IMR-90 (cell line): Measurements from ENCODE around the gene KIRREL1. TPM values are rescaled to one million over a fixed set of nuclear protein-coding genes. Genes with fewer than 3 reads are reported as not detected.

Experiments
- ATAC-seq: fragments of 200-7000 bp; cut with Tn5 transposase; 2 replicates; pipeline ENCODE4 v1.9.1; 2020; ENCODE audit warnings: low read depth, mild to moderate bottlenecking, moderate library complexity
- BruUV-seq: library from RNA; stranded (reverse); fragments of 400-500 nt; replicated peaks from 2 replicates; lab custom pipeline; 2021; lab: Mats Ljungman, UMichigan
- CTCF ChIA-PET: fragments of 300-600 bp; formaldehyde crosslinking; extraction: SDS; loops from one replicate; lab custom pipeline; 2021; ENCODE audit warnings: antibody characterized with exemption; lab: Yijun Ruan, JAX
- POLR2A ChIA-PET: fragments of 300-600 bp; sonication (Branson Sonifier 250); formaldehyde crosslinking; loops from one replicate; lab custom pipeline; 2022; ENCODE audit warnings: antibody characterized with exemption; ENCODE audit not compliant: unreplicated experiment; lab: Charles Lee
- DNase-seq: peaks from one replicate; pipeline ENCODE4 v3.0.0; 2013
- H2AFZ ChIP-seq: replicated peaks from 2 replicates; pipeline ENCODE3; 2013; ENCODE audit warnings: low read length, mild to moderate bottlenecking; ENCODE audit not compliant: poor library complexity
- H2AK5ac ChIP-seq: 2 replicates; pipeline ENCODE4 v1.6.1; 2013; ENCODE audit warnings: low read depth, low read length, inconsistent platforms
- H2AK9ac ChIP-seq: replicated peaks from 2 replicates; pipeline ENCODE3; 2013; ENCODE audit warnings: mild to moderate bottlenecking, low read depth, low read length, moderate library complexity; ENCODE audit not compliant: poor library complexity
- H2BK120ac ChIP-seq: 2 replicates; pipeline ENCODE4 v1.6.1; 2013; ENCODE audit warnings: low read depth, low read length, inconsistent platforms
- H2BK15ac ChIP-seq: 3 replicates; pipeline ENCODE4 v1.6.1; 2013; ENCODE audit warnings: low read depth, low read length, inconsistent platforms
- H2BK20ac ChIP-seq: 2 replicates; pipeline ENCODE4 v1.6.1; 2013; ENCODE audit warnings: low read depth, mild to moderate bottlenecking, inconsistent platforms, low read length, moderate library complexity
- H2BK5ac ChIP-seq: 2 replicates; pipeline ENCODE4 v1.6.1; 2013; ENCODE audit warnings: mild to moderate bottlenecking, low read depth, low read length, inconsistent platforms; ENCODE audit not compliant: poor library complexity, severe bottlenecking
- H3K14ac ChIP-seq: replicated peaks from 2 replicates; pipeline ENCODE4 v1.6.1; 2013; ENCODE audit warnings: low read depth, low read length, inconsistent platforms
- H3K18ac ChIP-seq: 2 replicates; pipeline ENCODE4 v1.6.1; 2013; ENCODE audit warnings: low read depth, low read length, control low read depth
- H3K23ac ChIP-seq: 2 replicates; pipeline ENCODE4 v1.6.1; 2013; ENCODE audit warnings: low read depth, low read length, inconsistent platforms
- H3K27ac ChIP-seq: 2 replicates; pipeline ENCODE4 v1.5.1; 2013; ENCODE audit warnings: mild to moderate bottlenecking, control low read depth, low read length; ENCODE audit not compliant: insufficient read depth
- H3K27me3 ChIP-seq: 2 replicates; pipeline ENCODE4 v1.6.1; 2013; ENCODE audit warnings: low read length; ENCODE audit not compliant: control insufficient read depth, insufficient read depth
- H3K36me3 ChIP-seq: 2 replicates; pipeline ENCODE4 v1.6.1; 2013; ENCODE audit warnings: low read length, mixed read lengths; ENCODE audit not compliant: control insufficient read depth, insufficient read depth
- H3K4ac ChIP-seq: 2 replicates; pipeline ENCODE4 v1.6.1; 2013; ENCODE audit warnings: low read depth, low read length, inconsistent platforms
- H3K4me1 ChIP-seq: 2 replicates; pipeline ENCODE4 v1.6.1; 2013; ENCODE audit warnings: low read length, mixed read lengths; ENCODE audit not compliant: control insufficient read depth, insufficient read depth
- H3K4me2 ChIP-seq: 2 replicates; pipeline ENCODE4 v1.6.1; 2013; ENCODE audit warnings: low read depth, mild to moderate bottlenecking, control low read depth, low read length, moderate library complexity
- H3K4me3 ChIP-seq: 2 replicates; pipeline ENCODE4 v1.5.1; 2013; ENCODE audit warnings: low read depth, mild to moderate bottlenecking, control low read depth, low read length, moderate library complexity; ENCODE audit not compliant: insufficient read depth
- H3K56ac ChIP-seq: 2 replicates; pipeline ENCODE4 v1.6.1; 2013; ENCODE audit warnings: low read length, inconsistent platforms; ENCODE audit not compliant: insufficient read depth; ENCODE audit errors: extremely low read depth
- H3K79me1 ChIP-seq, 2 experiments: 2 replicates each; pipeline ENCODE4 v1.6.1; 2013; ENCODE audit warnings: low read length in 2 of 2, inconsistent platforms in 1 of 2, low read depth in 1 of 2
- H3K9ac ChIP-seq: 2 replicates; pipeline ENCODE4 v1.6.1; 2013; ENCODE audit warnings: low read depth, low read length, control low read depth
- H3K9me1 ChIP-seq: 2 replicates; pipeline ENCODE4 v1.6.1; 2013; ENCODE audit warnings: low read length, inconsistent platforms; ENCODE audit not compliant: insufficient read depth
- H3K9me3 ChIP-seq: 2 replicates; pipeline ENCODE4 v1.6.1; 2013; ENCODE audit warnings: low read length; ENCODE audit not compliant: control insufficient read depth, insufficient read depth
- H4K20me1 ChIP-seq: 2 replicates; pipeline ENCODE4 v1.6.1; 2013; ENCODE audit warnings: low read length, inconsistent platforms; ENCODE audit not compliant: insufficient read depth
- H4K5ac ChIP-seq: 2 replicates; pipeline ENCODE4 v1.6.1; 2013; ENCODE audit warnings: mild to moderate bottlenecking, low read depth, low read length, control low read depth
- H4K8ac ChIP-seq, 2 experiments: 2 replicates each; pipeline ENCODE4 v1.6.1; 2013; ENCODE audit warnings: low read depth in 2 of 2, low read length in 2 of 2, control low read depth in 1 of 2, inconsistent platforms in 1 of 2
- H4K91ac ChIP-seq: 2 replicates; pipeline ENCODE4 v1.6.1; 2013; ENCODE audit warnings: low read depth, low read length, inconsistent platforms; ENCODE audit not compliant: insufficient read depth
- BHLHE40 ChIP-seq: fragments of 150-350 bp; IDR thresholded peaks from 2 replicates; pipeline ENCODE4 v1.6.1; 2016; ENCODE audit warnings: mild to moderate bottlenecking, low read depth, low read length
- CEBPB ChIP-seq: IDR thresholded peaks from 2 replicates; pipeline ENCODE4 v1.6.1; 2012; ENCODE audit warnings: low read depth, low read length, improper control_type of control experiment
- WGBS, 2 experiments: methylation state at CpG; one replicate each; pipeline versions ENCODE4 v1.1.5 to v1.1.7; 2013; ENCODE audit warnings: missing lambda C conversion rate in 2 of 2; ENCODE audit not compliant: insufficient read length in 1 of 2; ENCODE audit errors: extremely low coverage in 2 of 2; 5-methylcytosine and 5-hydroxymethylcytosine counted together
- dilution Hi-C: fragments of 300-500 bp; cut with HindIII; formaldehyde crosslinking; loops from one replicate; pipeline ENCODE4 v1.14.3; 2018; ENCODE audit warnings: low sequenced_read_pairs; ENCODE audit not compliant: unreplicated experiment
- in situ Hi-C: fragments of 300-500 bp; cut with MboI; formaldehyde crosslinking; loops from 3 replicates; pipeline ENCODE4 v1.14.3; 2019; ENCODE audit warnings: low sequenced_read_pairs, inconsistent platforms, mixed read lengths
- intact Hi-C: fragments of 100-400 bp; cut with micrococcal nuclease; formaldehyde crosslinking; loops from 2 replicates; pipeline ENCODE4 v1.10.0; 2022
- polyA plus RNA-seq, 3 experiments: library from polyadenylated mRNA; depleted of rRNA; stranded (reverse); fragments of >200 nt; gene quantifications; 2 replicates each; pipeline ENCODE4 v1.2.3, GENCODE V29; 2012; ENCODE audit warnings: low replicate concordance in 1 of 3
- total RNA-seq: library from RNA; depleted of rRNA; stranded (reverse); fragments of >200 nt; gene quantifications from 2 replicates; pipeline ENCODE4 v1.2.3, GENCODE V29; 2012

The KIRREL1 gene
- total and polyA plus RNA-seq, 2 of the 4 experiments (the other 2 are of a cell fraction): 58.1 to 64.7 TPM

DNA sequence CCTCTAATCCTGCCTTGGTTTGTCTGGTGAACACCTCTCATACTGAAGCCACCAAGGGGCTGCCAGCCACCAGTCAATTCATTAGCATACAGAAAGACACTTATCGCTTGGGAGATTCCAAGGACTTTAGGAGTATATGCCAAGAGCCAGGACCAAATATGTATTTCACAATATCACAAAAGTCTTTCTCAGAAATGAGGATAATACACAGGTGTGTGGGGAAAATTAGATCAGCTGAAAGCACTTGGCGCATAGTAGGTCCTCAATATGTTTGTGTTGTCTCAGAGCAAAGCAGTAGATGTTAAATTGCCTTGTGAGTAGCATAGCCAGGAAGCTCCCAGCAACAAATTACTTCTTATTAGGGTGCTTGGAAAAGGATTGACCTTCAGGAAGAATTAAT lies 34.1 kb downstream of the KIRREL1 start:
- ChIA-PET CTCF (no interaction called here), POLR2A (no interaction called here)
- Histone ChIP-seq H4K5ac (no peak overlapping the region), H3K9me3 (no peaks in the 10 kb centered on the region), H3K36me3 (peaks cover 20% of the 10 kb centered on the region), H3K9ac (no peak overlapping the region), H3K4me1 (peaks cover 23% of the 10 kb centered on the region), H4K20me1 (peaks cover 25% of the 10 kb centered on the region), H3K79me1 (peaks cover 28 to 95% of the 10 kb centered on the region in 2 experiments), H4K8ac (no peak overlapping the region), H3K23ac (no peak overlapping the region), H3K27me3 (no peaks in the 10 kb centered on the region), H3K9me1 (peaks cover 35% of the 10 kb centered on the region), H3K56ac (no peak overlapping the region), H2AK5ac (no peak overlapping the region), H3K4me3 (no peak overlapping the region), H3K4me2 (no peak overlapping the region), H4K91ac (no peak overlapping the region), H2AFZ (no peak overlapping the region), H2BK15ac (no peak overlapping the region), H3K14ac (no peak overlapping the region), H3K4ac (no peak overlapping the region), H3K27ac (no peak overlapping the region), H2AK9ac (no peak overlapping the region), H2BK5ac (no peak overlapping the region), H2BK20ac (no peak overlapping the region), H3K18ac (no peak overlapping the region), H2BK120ac (no peak overlapping the region)
- DNase-seq (no peak), ATAC-seq (no peak)
- no peak for TF ChIP-seq BHLHE40
- TF ChIP-seq CEBPB: peak; percentile 57
- dilution Hi-C loops (no loop called here), in situ Hi-C loops (no loop called here), intact Hi-C loops (no loop called here)
- no CpG with 5 or more reads among the region's 2 CpGs for WGBS, 2 experiments
- no TSS peak for BruUV-seq
